ENCODE data around the gene CLMP. TPM values are rescaled to one million over a fixed set of nuclear protein-coding genes. Genes with fewer than 3 reads are reported as not detected.

The CLMP gene
- total RNA-seq, 2 experiments from 2014 or later = 0.06 to 0.19 TPM

DNA sequence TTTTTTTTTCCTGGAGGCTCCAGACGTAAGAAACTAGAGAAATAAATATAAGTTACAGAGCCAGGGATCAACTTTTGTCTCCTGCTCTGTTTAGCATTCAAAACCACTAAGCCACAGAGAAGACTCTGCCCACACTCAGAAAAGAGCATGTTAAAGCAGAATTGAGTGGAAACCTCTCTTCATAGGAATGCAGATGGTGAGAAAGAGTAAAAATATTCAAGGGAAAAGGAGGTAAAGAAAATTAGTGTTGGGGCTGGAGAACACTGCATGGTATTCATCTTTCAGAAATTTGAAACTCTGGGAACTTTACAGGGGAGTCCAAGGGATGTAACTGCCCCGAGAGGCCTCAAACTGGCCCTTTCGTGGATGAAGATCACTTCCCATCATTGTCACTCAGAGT is 65.1 kb downstream of the CLMP start:
- H3K4me3 Mint-ChIP-seq = no peak overlapping the region
- no peaks in the 10 kb centered on the region for H3K27me3 ChIP-seq (ENCODE audit: control insufficient read depth in 1 of 2, insufficient read depth in 2 of 2, low read length in 2 of 2)
- ChIA-PET POLR2A (no interaction called here), CTCF (interaction anchor here (0.9 kb wide), 1 partner anchor 18 kb away, joined by 3 read pairs; no protein-coding TSS in a partner anchor)
- H3K9me3 ChIP-seq (ENCODE audit: control insufficient read depth in 1 of 2, insufficient read depth in 1 of 2, low read length in 2 of 2) = no peaks in the 10 kb centered on the region
- no peaks in the 10 kb centered on the region for H3K9me3 Mint-ChIP-seq
- no peak overlapping the region for H3K27ac Mint-ChIP-seq
- ATAC-seq (ENCODE audit: poor library complexity) (no peak), DNase-seq (no peak)
- H3K36me3 Mint-ChIP-seq (ENCODE audit: low read depth) = no peaks in the 10 kb centered on the region
- H3K4me3 ChIP-seq (ENCODE audit: low read length) = no peak overlapping the region
- TF ChIP-seq CTCF (IDR thresholded peaks at IDR 0.05) = no peak
- intact Hi-C loops (cut with DNase I, micrococcal nuclease) = loop anchor here in 1 of 2 experiments (5.0 kb wide), 1 partner anchor 52 kb away; no protein-coding TSS in a partner anchor
- no peaks in the 10 kb centered on the region for H3K4me1 Mint-ChIP-seq (ENCODE audit: low read depth)
- no peaks in the 10 kb centered on the region for H3K4me1 ChIP-seq (ENCODE audit: insufficient read depth, low read length)
- no peaks in the 10 kb centered on the region for H3K36me3 ChIP-seq (ENCODE audit: insufficient read depth, low read length)
- no peak overlapping the region for H3K27ac ChIP-seq (ENCODE audit: low read depth in 1 of 2, low read length in 2 of 2)
- no peaks in the 10 kb centered on the region for H3K27me3 Mint-ChIP-seq

- intact Hi-C loops (cut with DNase I, micrococcal nuclease) = no loop called here
- TF ChIP-seq CTCF (IDR thresholded peaks at IDR 0.05) = no peak
- ChIA-PET POLR2A (no interaction called here), CTCF (no interaction called here)
- no peak overlapping the region for H3K4me3 ChIP-seq (ENCODE audit: low read length)
- Mint-ChIP-seq H3K27ac (no peak overlapping the region), H3K4me3 (no peak overlapping the region), H3K4me1 (ENCODE audit: low read depth) (no peaks in the 10 kb centered on the region), H3K9me3 (no peaks in the 10 kb centered on the region), H3K36me3 (ENCODE audit: low read depth) (no peaks in the 10 kb centered on the region), H3K27me3 (peaks cover 17% of the 10 kb centered on the region)
- DNase-seq (no peak), ATAC-seq (ENCODE audit: poor library complexity) (no peak)
- H3K36me3 ChIP-seq (ENCODE audit: insufficient read depth, low read length) = no peaks in the 10 kb centered on the region
- H3K27me3 ChIP-seq (ENCODE audit: control insufficient read depth in 1 of 2, insufficient read depth in 2 of 2, low read length in 2 of 2) = no peaks in the 10 kb centered on the region
- no peaks in the 10 kb centered on the region for H3K4me1 ChIP-seq (ENCODE audit: insufficient read depth, low read length)
- H3K9me3 ChIP-seq (ENCODE audit: control insufficient read depth in 1 of 2, insufficient read depth in 1 of 2, low read length in 2 of 2) = no peaks in the 10 kb centered on the region
- H3K27ac ChIP-seq (ENCODE audit: low read depth in 1 of 2, low read length in 2 of 2) = no peak overlapping the region
Observed at GRCh38 chr11:123125169-123125568, 69.9 kb downstream of the CLMP start.

- CTCF ChIA-PET = no interaction called here
Observed at GRCh38 chr11:123122852-123123251, 72.2 kb downstream of the CLMP start.

More at GRCh38 chr11:123122852-123123251, 72.2 kb downstream of the CLMP start:
- intact Hi-C loops (cut with DNase I, micrococcal nuclease) = no loop called here
- Mint-ChIP-seq H3K4me3 (no peak overlapping the region), H3K9me3 (no peaks in the 10 kb centered on the region), H3K27ac (no peak overlapping the region), H3K27me3 (peaks cover 17% of the 10 kb centered on the region), H3K36me3 (ENCODE audit: low read depth) (no peaks in the 10 kb centered on the region), H3K4me1 (ENCODE audit: low read depth) (no peaks in the 10 kb centered on the region)
- DNase-seq (no peak), ATAC-seq (ENCODE audit: poor library complexity) (no peak)
- no peaks in the 10 kb centered on the region for H3K36me3 ChIP-seq (ENCODE audit: insufficient read depth, low read length)
- H3K27ac ChIP-seq (ENCODE audit: low read depth in 1 of 2, low read length in 2 of 2) = no peak overlapping the region
- no peaks in the 10 kb centered on the region for H3K4me1 ChIP-seq (ENCODE audit: insufficient read depth, low read length)
- TF ChIP-seq CTCF (IDR thresholded peaks at IDR 0.05) = no peak
- no peak overlapping the region for H3K4me3 ChIP-seq (ENCODE audit: low read length)
- POLR2A ChIA-PET = no interaction called here
- H3K27me3 ChIP-seq (ENCODE audit: control insufficient read depth in 1 of 2, insufficient read depth in 2 of 2, low read length in 2 of 2) = no peaks in the 10 kb centered on the region
- H3K9me3 ChIP-seq (ENCODE audit: control insufficient read depth in 1 of 2, insufficient read depth in 1 of 2, low read length in 2 of 2) = no peaks in the 10 kb centered on the region
